SK-N-MC (cell line): Measurements from ENCODE around the gene TMC2.

ENCODE experiments used
- DNase-seq: peaks from one replicate; pipeline ENCODE4 v3.0.0-alpha.2; 2011; ENCODE audit warnings: low read depth, low spot score
- H3K27ac ChIP-seq: fragments of 200-600 bp; sonication (generic); 2 replicates; pipeline ENCODE4 v1.5.1; 2016; ENCODE audit warnings: mixed run types
- H3K36me3 ChIP-seq: fragments of 200-600 bp; sonication (generic); 2 replicates; pipeline ENCODE4 v1.6.1; 2017; ENCODE audit warnings: antibody characterized with exemption, low read length, mixed read lengths; ENCODE audit not compliant: insufficient read depth
- H3K4me3 ChIP-seq: fragments of 200-600 bp; sonication (generic); 2 replicates; pipeline ENCODE4 v1.5.1; 2016
- H3K9ac ChIP-seq: fragments of 200-600 bp; sonication (generic); 2 replicates; pipeline ENCODE4 v1.8.0; 2017; ENCODE audit warnings: mixed run types, mixed read lengths; ENCODE audit not compliant: insufficient read length
- H3K9me3 ChIP-seq: fragments of 200-600 bp; sonication (generic); 2 replicates; pipeline ENCODE4 v1.6.1; 2017; ENCODE audit warnings: low read depth, mild to moderate bottlenecking, antibody characterized with exemption, low read length, moderate library complexity, mixed read lengths
- EZH2 ChIP-seq: fragments of 200-600 bp; sonication (generic); IDR thresholded peaks from one replicate; pipeline ENCODE4 v1.6.1; 2017; ENCODE audit warnings: antibody characterized with exemption
- FOXP2 ChIP-seq: optimal IDR thresholded peaks from 2 replicates; pipeline ENCODE3; 2011; ENCODE audit warnings: mild to moderate bottlenecking, moderate library complexity; ENCODE audit not compliant: insufficient read depth; ENCODE audit errors: extremely low read length, control extremely low read depth
- POLR2AphosphoS5 ChIP-seq: IDR thresholded peaks from 2 replicates; pipeline ENCODE4 v1.6.1; 2012; ENCODE audit warnings: mild to moderate bottlenecking, low read depth, low read length, borderline replicate concordance

Gene TMC2

DNA sequence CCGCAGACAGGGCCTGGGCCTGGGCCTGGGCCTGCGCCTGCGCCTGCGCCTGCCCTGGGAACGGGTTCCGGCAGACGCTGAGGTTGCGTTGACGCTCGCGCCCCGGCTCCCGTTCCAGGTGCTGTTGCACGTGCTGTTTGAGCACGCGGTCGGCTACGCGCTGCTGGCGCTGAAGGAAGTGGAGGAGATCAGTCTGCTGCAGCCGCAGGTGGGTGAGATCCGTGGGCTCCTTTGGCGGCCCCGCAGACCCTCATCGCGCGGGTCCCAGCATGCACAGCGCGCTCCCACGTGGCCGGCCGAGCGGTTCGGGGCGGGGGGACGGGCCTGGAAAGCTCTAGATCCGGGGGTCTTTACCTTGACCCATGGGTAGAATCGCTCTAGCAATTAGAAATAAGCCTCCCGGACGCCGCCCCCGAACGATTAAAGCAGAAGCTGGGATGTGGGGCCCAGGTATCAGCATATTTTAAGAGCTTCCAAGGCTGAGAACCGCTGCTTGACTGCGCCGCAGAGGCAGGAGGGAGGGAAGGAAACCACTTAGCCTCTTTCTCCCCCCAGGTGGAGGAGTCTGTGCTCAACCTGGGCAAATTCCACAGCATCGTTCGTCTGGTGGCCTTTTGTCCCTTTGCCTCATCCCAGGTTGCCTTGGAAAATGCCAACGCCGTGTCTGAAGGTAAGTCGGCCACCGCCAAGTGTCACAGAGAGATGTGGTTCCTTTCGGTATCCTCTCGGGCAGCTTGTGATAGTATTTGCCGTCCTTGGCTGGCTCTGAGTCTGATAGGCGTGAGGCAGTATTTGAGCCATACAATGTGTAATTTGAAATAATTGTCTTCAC, 116.6 kb downstream of the TMC2 start:
- Histone ChIP-seq H3K27ac (peak overlapping the region; percentile 85), H3K9me3 (no peaks in the 10 kb centered on the region), H3K9ac (peak overlapping the region; percentile 96), H3K4me3 (peak overlapping the region; percentile 91), H3K36me3 (peaks cover 51% of the 10 kb centered on the region)
- no peak for TF ChIP-seq FOXP2
- no peak for DNase-seq

DNA sequence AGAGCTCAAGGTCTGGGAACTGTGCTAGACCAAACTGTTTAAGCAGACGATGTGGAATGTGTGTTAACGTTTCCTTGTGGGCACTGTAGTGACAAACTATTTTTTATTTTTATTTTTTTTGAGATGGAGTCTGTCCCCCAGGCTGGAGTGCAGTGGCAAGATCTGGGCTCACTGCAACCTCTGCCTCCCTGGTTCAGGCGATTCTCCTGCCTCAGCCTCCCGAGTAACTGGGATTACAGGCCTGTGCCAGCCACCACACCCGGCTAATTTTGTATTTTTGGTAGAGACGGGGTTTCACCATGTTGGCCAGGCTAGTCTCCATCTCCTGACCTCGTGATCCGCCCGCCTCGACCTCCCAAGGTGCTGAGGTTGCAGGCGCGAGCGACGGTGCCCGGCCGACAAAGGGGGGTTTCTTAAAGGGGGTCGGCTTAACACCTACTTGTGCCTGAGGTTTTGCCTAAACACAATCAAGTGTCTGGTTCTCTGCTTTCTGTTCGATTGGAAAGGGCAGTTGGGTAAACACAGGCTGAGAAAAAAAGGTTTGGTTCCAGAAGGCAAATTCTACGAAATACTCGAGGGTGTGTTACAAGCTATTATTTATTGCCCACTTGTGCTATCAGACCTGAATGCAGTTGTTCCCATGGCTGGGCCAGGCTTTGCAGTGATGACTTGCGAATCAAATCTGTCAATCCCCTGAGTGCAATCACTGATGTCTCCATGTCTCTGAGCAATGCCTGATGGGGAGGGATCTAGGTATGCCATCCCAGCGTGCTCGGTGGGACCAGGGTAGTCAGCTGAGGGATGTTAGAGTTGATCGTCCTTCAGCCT, 117.4 kb downstream of the TMC2 start:
- peaks cover 59% of the 10 kb centered on the region for H3K36me3 ChIP-seq
- peak overlapping the region; percentile 85 for H3K27ac ChIP-seq
- H3K4me3 ChIP-seq = peak overlapping the region; percentile 91
- no peak for DNase-seq
- no peak for TF ChIP-seq EZH2
- TF ChIP-seq POLR2AphosphoS5 = no peak
- no peak for TF ChIP-seq FOXP2
- H3K9me3 ChIP-seq = no peaks in the 10 kb centered on the region
- H3K9ac ChIP-seq = peak overlapping the region; percentile 96

DNA sequence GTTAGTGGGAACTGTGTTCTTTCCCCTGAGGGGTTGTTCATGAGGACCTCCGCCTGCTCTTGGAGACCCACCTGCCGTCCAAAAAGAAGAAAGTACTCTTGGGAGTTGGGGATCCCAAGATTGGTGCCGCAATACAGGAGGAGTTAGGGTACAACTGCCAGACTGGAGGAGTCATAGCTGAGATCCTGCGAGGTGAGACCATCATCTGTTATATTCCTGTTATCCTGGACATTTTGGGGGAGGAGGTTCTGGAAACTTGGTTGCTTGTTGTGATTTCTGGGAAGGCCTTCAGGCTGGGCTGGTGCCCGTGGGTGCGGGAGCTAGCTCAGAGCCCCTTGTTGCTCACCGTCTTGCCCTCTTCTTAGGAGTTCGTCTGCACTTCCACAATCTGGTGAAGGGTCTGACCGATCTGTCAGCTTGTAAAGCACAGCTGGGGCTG, 118.0 kb downstream of the TMC2 start:
- peak overlapping the region; percentile 91 for H3K4me3 ChIP-seq
- H3K36me3 ChIP-seq = peaks cover 65% of the 10 kb centered on the region
- H3K27ac ChIP-seq = peak overlapping the region; percentile 85
- H3K9me3 ChIP-seq = no peaks in the 10 kb centered on the region
- no peak for DNase-seq
- H3K9ac ChIP-seq = peak overlapping the region; percentile 96
- TF ChIP-seq EZH2 (no peak), FOXP2 (no peak), POLR2AphosphoS5 (no peak)

DNA sequence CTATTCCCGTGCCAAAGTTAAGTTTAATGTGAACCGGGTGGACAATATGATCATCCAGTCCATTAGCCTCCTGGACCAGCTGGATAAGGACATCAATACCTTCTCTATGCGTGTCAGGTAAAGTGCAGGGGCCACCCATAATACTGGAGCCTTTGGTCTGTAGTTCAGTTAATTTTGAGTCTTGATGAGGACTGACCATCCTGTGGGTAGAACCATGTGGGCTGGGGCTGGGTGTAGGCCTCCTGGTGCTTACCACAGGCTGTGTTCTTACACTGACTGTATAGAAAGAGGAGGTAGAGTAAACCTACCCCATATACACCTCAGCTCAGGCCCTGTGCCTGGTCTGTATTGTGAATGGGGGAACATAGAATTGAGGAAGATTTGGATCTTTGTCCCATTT, 118.5 kb downstream of the TMC2 start:
- Histone ChIP-seq H3K27ac (peak overlapping the region; percentile 85), H3K9ac (peak overlapping the region; percentile 96), H3K36me3 (peaks cover 65% of the 10 kb centered on the region), H3K4me3 (peak overlapping the region; percentile 91), H3K9me3 (no peaks in the 10 kb centered on the region)
- no peak for TF ChIP-seq POLR2AphosphoS5
- TF ChIP-seq EZH2 = no peak
- no peak for TF ChIP-seq FOXP2
- no peak for DNase-seq

- Histone ChIP-seq H3K9ac (peak overlapping the region; percentile 96), H3K27ac (peak overlapping the region; percentile 85), H3K4me3 (peak overlapping the region; percentile 91; the same call in 1 of the 2 replicates), H3K9me3 (no peaks in the 10 kb centered on the region), H3K36me3 (peaks cover 71% of the 10 kb centered on the region)
- no peak for DNase-seq
- TF ChIP-seq POLR2AphosphoS5 (no peak), FOXP2 (no peak), EZH2 (no peak)
Observed at GRCh38 chr20:2655331-2656116, 119.2 kb downstream of the TMC2 start.

- H3K4me3 ChIP-seq = no peak overlapping the region
- no peaks in the 10 kb centered on the region for H3K9me3 ChIP-seq
- H3K36me3 ChIP-seq = peaks cover 75% of the 10 kb centered on the region
- peak overlapping the region; percentile 51; the same call in 1 of the 2 replicates for H3K27ac ChIP-seq
- TF ChIP-seq FOXP2 (no peak), EZH2 (no peak), POLR2AphosphoS5 (peak; percentile 31; the same call in 1 of the 2 replicates)
- DNase-seq = no peak
- no peak overlapping the region for H3K9ac ChIP-seq
Observed at GRCh38 chr20:2656471-2657117, 120.2 kb downstream of the TMC2 start.

DNA sequence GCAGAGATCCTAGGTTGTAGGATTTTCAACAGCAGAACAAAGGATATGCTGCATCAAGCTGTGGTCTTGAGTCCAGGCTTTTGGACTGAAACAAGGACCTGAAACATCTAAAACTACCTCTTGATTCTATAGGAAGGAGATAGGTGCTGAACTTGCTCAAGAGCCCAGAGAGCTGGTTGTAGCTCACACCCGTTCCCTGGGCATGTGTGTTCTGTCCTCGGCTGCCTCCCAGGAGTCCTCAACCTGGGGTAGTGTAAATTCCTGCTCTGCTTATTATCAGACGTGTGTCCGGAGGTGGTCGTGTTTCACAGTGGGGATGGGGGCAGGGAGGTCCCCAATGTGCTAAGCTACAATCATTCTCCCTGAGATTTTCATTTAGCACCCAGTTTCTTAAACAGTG, 120.9 kb downstream of the TMC2 start:
- Histone ChIP-seq H3K4me3 (no peak overlapping the region), H3K9ac (no peak overlapping the region)

More for the DNA sequence above, 120.9 kb downstream of the TMC2 start:
- H3K36me3 ChIP-seq = peaks cover 79% of the 10 kb centered on the region
- TF ChIP-seq POLR2AphosphoS5 (no peak), FOXP2 (no peak), EZH2 (no peak)
- no peak for DNase-seq
- H3K9me3 ChIP-seq = no peaks in the 10 kb centered on the region
- peak overlapping the region; percentile 51 for H3K27ac ChIP-seq
